Testis (tissue), 2 donors: Measurements from ENCODE around the gene TSC22D4.

Source experiments
- POLR2A ChIP-seq: fragments of 450-650 bp; IDR thresholded peaks from one replicate; pipeline ENCODE4 v1.6.1; 2017; ENCODE audit warnings: antibody characterized with exemption, mild to moderate bottlenecking, moderate library complexity
- TF ChIP-seq, protein P1 (sequence below), 3 experiments: fragments of 450-650 bp in 2 of 3; fragments of 200-600 bp in 1 of 3; sonication (generic) in 1 of 3; IDR thresholded peaks; one replicate each; pipeline ENCODE4 v1.5.1; 2016 to 2019; ENCODE audit warnings: antibody characterized with exemption in 3 of 3, mild to moderate bottlenecking in 2 of 3, moderate library complexity in 1 of 3

DNA sequence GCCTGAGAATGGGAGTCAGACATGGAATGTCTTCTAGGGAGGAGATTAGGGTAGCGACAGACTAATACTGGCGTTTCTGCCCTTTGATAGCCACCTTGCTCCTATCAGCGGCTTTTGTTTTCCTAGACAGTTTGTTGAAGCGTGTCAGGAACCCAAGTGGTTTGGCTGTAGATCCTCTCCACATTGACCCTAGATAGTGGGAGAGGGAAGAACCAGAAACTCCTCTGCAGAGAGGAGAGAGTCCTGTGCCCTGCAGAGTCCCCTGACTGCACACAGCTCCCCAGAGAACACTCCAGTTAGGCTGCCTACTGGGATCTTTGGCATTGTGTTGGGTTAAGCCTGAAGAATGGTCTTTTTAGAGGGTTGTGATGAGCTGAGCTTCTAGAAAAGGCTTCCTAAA is 47.0 kb downstream of the TSC22D4 start:
- no peak for TF ChIP-seq POLR2A
- TF ChIP-seq, protein P1, sequence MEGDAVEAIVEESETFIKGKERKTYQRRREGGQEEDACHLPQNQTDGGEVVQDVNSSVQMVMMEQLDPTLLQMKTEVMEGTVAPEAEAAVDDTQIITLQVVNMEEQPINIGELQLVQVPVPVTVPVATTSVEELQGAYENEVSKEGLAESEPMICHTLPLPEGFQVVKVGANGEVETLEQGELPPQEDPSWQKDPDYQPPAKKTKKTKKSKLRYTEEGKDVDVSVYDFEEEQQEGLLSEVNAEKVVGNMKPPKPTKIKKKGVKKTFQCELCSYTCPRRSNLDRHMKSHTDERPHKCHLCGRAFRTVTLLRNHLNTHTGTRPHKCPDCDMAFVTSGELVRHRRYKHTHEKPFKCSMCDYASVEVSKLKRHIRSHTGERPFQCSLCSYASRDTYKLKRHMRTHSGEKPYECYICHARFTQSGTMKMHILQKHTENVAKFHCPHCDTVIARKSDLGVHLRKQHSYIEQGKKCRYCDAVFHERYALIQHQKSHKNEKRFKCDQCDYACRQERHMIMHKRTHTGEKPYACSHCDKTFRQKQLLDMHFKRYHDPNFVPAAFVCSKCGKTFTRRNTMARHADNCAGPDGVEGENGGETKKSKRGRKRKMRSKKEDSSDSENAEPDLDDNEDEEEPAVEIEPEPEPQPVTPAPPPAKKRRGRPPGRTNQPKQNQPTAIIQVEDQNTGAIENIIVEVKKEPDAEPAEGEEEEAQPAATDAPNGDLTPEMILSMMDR (IDR thresholded peaks at IDR 0.05), result no peak
